Hepatocyte (in vitro differentiated cells): Measurements from ENCODE around the gene RBFOX2.

Experiments
- CTCF ChIP-seq: fragments of 200-600 bp; sonication (generic); IDR thresholded peaks from 2 replicates; pipeline ENCODE4 v1.5.1; 2016; ENCODE audit warnings: antibody characterized with exemption, mild to moderate bottlenecking; ENCODE audit not compliant: poor library complexity
- EZH2 ChIP-seq: fragments of 200-600 bp; sonication (generic); IDR thresholded peaks from 2 replicates; pipeline ENCODE4 v1.6.1; 2016; ENCODE audit warnings: antibody characterized with exemption, mild to moderate bottlenecking, borderline replicate concordance
- EZH2phosphoT487 ChIP-seq: fragments of 200-600 bp; sonication (generic); IDR thresholded peaks from one replicate; pipeline ENCODE4 v1.6.1; 2018; ENCODE audit warnings: antibody characterized with exemption, mild to moderate bottlenecking, low read depth, moderate library complexity; ENCODE audit not compliant: unreplicated experiment, severe bottlenecking

GRCh38 chr22:35861451-35861850 is 167.2 kb downstream of the RBFOX2 start:
- TF ChIP-seq CTCF (no peak), EZH2 (no peak), EZH2phosphoT487 (no peak)
